Nephron progenitor cell (in vitro differentiated cells): ENCODE data around the gene ADGRL3.
"Not testable (repeated sequence)": the region's sequence is repeated elsewhere in the genome, so short reads cannot be mapped to it uniquely, and the experiment has no call there.

Experiments used
- DNase-seq: peaks from one replicate; pipeline ENCODE4 v3.0.0; 2021
- H3K27ac Mint-ChIP-seq: 2 replicates; pipeline ENCODE4 v1.8.0; 2021; ENCODE audit warnings: mild to moderate bottlenecking, moderate library complexity, mixed read lengths
- H3K27me3 Mint-ChIP-seq: 2 replicates; pipeline ENCODE4 v1.8.0; 2021; ENCODE audit warnings: mild to moderate bottlenecking, low read depth, mixed read lengths; ENCODE audit not compliant: poor library complexity
- H3K36me3 Mint-ChIP-seq: 2 replicates; pipeline ENCODE4 v1.8.0; 2021; ENCODE audit warnings: low read depth, mixed read lengths
- H3K4me1 Mint-ChIP-seq: 2 replicates; pipeline ENCODE4 v1.8.0; 2021; ENCODE audit warnings: mixed read lengths
- H3K4me3 Mint-ChIP-seq: 2 replicates; pipeline ENCODE4 v1.8.0; 2021; ENCODE audit warnings: mild to moderate bottlenecking, moderate library complexity, mixed read lengths
- H3K9me3 Mint-ChIP-seq: 2 replicates; pipeline ENCODE4 v1.8.0; 2021; ENCODE audit warnings: mild to moderate bottlenecking, moderate library complexity, mixed read lengths
- TF ChIP-seq, protein P1 (sequence below): fragments of 200-600 bp; sonication (generic); IDR thresholded peaks from 2 replicates; pipeline ENCODE4 v1.5.0; 2021; ENCODE audit warnings: antibody characterized with exemption

ADGRL3 gene

DNA sequence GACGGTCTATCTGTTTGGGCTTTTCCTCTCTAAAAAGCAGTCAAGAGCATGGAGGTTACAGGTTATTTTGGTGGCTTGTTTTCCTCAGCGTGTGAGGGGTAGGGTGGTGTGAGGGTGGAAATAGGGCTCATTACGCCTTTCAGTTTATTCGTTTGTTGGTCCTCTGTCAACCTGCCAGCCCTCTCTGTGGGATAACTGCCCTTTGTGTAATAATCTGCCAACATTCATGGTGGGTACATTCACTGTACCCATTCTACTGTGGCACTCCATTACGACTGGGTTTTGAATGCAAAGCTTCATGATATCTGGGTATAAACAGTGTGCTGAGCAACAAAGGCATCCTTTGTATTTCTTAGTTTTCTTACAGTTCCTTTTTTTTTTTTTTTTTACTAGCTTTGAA lies 136.4 kb downstream of the ADGRL3 start:
- peaks cover 16% of the 10 kb centered on the region for H3K4me1 Mint-ChIP-seq
- no peak for DNase-seq
- H3K9me3 Mint-ChIP-seq, result no peaks in the 10 kb centered on the region
- no peak overlapping the region for H3K4me3 Mint-ChIP-seq
- H3K27ac Mint-ChIP-seq, result no peak overlapping the region
- TF ChIP-seq, protein P1, sequence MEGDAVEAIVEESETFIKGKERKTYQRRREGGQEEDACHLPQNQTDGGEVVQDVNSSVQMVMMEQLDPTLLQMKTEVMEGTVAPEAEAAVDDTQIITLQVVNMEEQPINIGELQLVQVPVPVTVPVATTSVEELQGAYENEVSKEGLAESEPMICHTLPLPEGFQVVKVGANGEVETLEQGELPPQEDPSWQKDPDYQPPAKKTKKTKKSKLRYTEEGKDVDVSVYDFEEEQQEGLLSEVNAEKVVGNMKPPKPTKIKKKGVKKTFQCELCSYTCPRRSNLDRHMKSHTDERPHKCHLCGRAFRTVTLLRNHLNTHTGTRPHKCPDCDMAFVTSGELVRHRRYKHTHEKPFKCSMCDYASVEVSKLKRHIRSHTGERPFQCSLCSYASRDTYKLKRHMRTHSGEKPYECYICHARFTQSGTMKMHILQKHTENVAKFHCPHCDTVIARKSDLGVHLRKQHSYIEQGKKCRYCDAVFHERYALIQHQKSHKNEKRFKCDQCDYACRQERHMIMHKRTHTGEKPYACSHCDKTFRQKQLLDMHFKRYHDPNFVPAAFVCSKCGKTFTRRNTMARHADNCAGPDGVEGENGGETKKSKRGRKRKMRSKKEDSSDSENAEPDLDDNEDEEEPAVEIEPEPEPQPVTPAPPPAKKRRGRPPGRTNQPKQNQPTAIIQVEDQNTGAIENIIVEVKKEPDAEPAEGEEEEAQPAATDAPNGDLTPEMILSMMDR, result no peak
- H3K36me3 Mint-ChIP-seq, result no peaks in the 10 kb centered on the region
- H3K27me3 Mint-ChIP-seq, result no peaks in the 10 kb centered on the region

- Mint-ChIP-seq H3K4me1 (peaks cover 16% of the 10 kb centered on the region), H3K9me3 (no peaks in the 10 kb centered on the region), H3K4me3 (no peak overlapping the region), H3K36me3 (no peaks in the 10 kb centered on the region), H3K27ac (no peak overlapping the region), H3K27me3 (no peaks in the 10 kb centered on the region)
- DNase-seq, result no peak
- TF ChIP-seq, protein P1, result no peak
Measured at GRCh38 chr4:61336916-61337315, 136.8 kb downstream of the ADGRL3 start.

DNA sequence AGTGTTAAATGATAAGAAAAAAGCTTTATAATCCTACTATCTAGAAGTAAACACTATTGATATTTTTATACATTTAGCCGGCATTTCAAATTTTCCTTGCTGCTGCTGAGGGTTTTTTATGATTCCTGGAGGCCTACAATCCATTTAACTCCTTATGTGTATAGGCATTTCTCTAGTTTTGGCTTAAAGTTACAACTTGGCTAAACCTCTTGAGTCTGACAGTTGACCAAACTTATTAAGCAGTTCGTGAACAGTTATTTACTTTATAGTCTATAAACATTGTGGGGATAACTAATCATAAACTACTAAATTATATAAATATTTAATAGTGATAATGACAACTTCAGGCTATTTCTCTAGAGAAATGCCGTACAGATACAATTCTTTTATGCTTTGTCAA lies 141.9 kb downstream of the ADGRL3 start:
- no peaks in the 10 kb centered on the region for H3K9me3 Mint-ChIP-seq
- no peak for DNase-seq
- no peaks in the 10 kb centered on the region for H3K27me3 Mint-ChIP-seq
- no peaks in the 10 kb centered on the region for H3K36me3 Mint-ChIP-seq
- TF ChIP-seq, protein P1, result no peak
- H3K27ac Mint-ChIP-seq, result no peak overlapping the region
- peaks cover 6% of the 10 kb centered on the region for H3K4me1 Mint-ChIP-seq
- H3K4me3 Mint-ChIP-seq, result no peak overlapping the region

- Mint-ChIP-seq H3K27ac (no peak overlapping the region), H3K27me3 (no peaks in the 10 kb centered on the region), H3K4me3 (no peak overlapping the region)
Measured at GRCh38 chr4:61350932-61351331, 150.8 kb downstream of the ADGRL3 start.

GRCh38 chr4:61356696-61357095 lies 156.6 kb downstream of the ADGRL3 start:
- no peak for DNase-seq
- TF ChIP-seq, protein P1, result no peak
- no peak overlapping the region for H3K4me3 Mint-ChIP-seq
- H3K36me3 Mint-ChIP-seq, result peaks cover 11% of the 10 kb centered on the region
- H3K9me3 Mint-ChIP-seq, result peaks cover 9% of the 10 kb centered on the region
- H3K27me3 Mint-ChIP-seq, result no peaks in the 10 kb centered on the region
- H3K4me1 Mint-ChIP-seq, result no peaks in the 10 kb centered on the region
- H3K27ac Mint-ChIP-seq, result no peak overlapping the region

More at GRCh38 chr4:61350932-61351331, 150.8 kb downstream of the ADGRL3 start:
- peaks cover 14% of the 10 kb centered on the region for H3K9me3 Mint-ChIP-seq
- peaks cover 15% of the 10 kb centered on the region for H3K36me3 Mint-ChIP-seq
- no peak for DNase-seq
- no peaks in the 10 kb centered on the region for H3K4me1 Mint-ChIP-seq
- TF ChIP-seq, protein P1, result no peak

- no peaks in the 10 kb centered on the region for H3K27me3 Mint-ChIP-seq
- H3K9me3 Mint-ChIP-seq, result peaks cover 7% of the 10 kb centered on the region
- peaks cover 7% of the 10 kb centered on the region for H3K36me3 Mint-ChIP-seq
- H3K4me1 Mint-ChIP-seq, result no peaks in the 10 kb centered on the region
- DNase-seq, result no peak
- no peak overlapping the region for H3K4me3 Mint-ChIP-seq
- no peak overlapping the region for H3K27ac Mint-ChIP-seq
- TF ChIP-seq, protein P1, result no peak
Measured at GRCh38 chr4:61359301-61359700, 159.2 kb downstream of the ADGRL3 start.

DNA sequence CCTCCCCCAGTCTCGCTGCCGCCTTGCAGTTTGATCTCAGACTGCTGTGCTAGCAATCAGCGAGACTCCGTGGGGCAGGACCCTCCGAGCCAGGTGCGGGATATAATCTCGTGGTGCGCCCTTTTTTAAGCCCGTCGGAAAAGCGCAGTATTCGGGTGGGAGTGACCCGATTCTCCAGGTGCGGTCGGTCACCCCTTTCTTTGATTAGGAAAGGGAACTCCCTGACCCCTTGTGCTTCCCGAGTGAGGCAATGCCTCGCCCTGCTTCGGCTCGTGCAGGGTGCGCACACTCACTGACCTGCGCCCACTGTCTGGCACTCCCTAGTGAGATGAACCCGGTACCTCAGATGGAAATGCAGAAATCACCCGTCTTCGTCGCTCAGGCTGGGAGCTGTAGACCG lies 172.7 kb downstream of the ADGRL3 start:
- peaks cover 21% of the 10 kb centered on the region for H3K9me3 Mint-ChIP-seq
- H3K4me3 Mint-ChIP-seq, DNase-seq, H3K36me3 Mint-ChIP-seq, H3K4me1 Mint-ChIP-seq, H3K27ac Mint-ChIP-seq, H3K27me3 Mint-ChIP-seq: not testable (repeated sequence)
